Measurements from ENCODE around the gene CFAP61.

DNA sequence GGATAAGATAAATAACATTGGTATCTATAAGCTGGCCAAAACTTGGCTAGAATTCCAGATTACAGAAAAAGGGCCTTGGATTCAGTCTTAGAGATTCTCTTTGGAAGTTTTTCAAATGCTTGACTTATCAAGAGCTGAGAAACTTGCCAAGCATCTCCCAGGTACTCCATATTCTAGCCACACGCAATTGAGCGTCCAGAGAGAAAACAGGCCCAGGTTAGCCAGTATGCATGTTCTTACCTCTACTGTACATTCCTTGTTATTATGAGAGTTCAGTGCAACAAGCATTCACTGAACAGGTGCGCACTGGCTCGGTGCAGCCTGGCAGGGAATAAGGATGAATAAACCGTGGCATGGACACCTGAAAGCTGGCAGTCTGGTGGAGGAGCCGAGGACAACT is 13.7 kb upstream of the CFAP61 start:
- no peak for TF ChIP-seq GATA2 (IDR thresholded peaks at IDR 0.05; ENCODE audit: low read depth, low read length)
- no peak for TF ChIP-seq GATA3 (IDR thresholded peaks at IDR 0.05; ENCODE audit: low read depth, low read length)

Measured in SH-SY5Y (cell line).